ENCODE measurements around the gene GID4. TPM values are rescaled to one million over a fixed set of nuclear protein-coding genes. Genes with fewer than 3 reads are reported as not detected.
"Not testable (repeated sequence)": the region's sequence is repeated elsewhere in the genome, so short reads cannot be mapped to it uniquely, and the experiment has no call there.

The GID4 gene
- polyA plus RNA-seq: 1 to 10 TPM; 4.3 to 7.4 (median 5.0) TPM

DNA sequence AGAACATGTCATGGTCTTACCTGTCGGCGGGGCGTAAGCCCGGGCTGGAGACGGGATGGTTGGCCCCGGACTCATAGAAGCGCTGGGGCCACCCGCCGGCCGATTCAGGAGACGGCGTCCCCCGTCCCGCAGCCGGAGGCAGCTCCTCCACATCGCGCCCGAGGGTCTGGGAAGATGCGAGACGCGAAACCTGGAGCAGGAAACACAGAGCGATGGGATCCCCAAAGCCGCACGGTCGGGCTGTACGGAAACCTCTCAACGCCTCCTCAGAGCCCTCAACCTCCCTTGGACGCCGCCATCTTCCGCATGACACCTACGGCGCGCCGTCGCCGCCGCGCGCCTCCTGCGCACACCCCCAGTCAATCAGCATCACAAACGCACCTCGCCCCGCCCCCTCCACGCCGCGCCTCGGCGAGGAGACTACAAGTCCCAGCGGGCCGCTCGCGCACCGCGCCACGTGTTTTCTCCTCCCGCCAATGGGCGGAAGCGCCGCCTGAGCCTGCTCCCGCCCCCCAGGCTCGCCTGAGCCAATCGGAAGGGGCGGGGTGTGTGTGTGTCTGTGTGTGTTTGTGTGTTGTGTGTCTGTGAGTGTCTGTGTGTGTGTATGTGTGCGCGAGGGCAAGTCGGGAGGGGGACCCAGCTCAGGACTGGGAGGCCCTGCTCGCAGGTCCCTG, at the start of gene GID4, which contains the start of gene ATPAF2:
Gene GID4, plus strand, starts transcription at position 548 of the 674 bp plus-strand sequence. Its CDS starts 57 bp downstream, at position 605.
Gene ATPAF2, minus strand, starts transcription at position 308 of the 674 bp plus-strand sequence. Its CDS starts 155 bp downstream, at position 153.
- DNase-seq: peak; percentile 99
- Mint-ChIP-seq H3K4me1 (peaks cover 40 to 55% of the 10 kb centered on the region in 2 donors), H3K4me3 (peak within 1 kb of the TSS; percentile 93 to 100 (median 99)), H3K36me3 (peaks cover 0 to 4% (median 3%) of the 10 kb centered on the region in 3 donors), H3K27me3 (ENCODE audit: low read depth in 3 of 3) (peaks cover 5 to 11% (median 8%) of the 10 kb centered on the region in 3 donors), H3K9me3 (no peaks in the 10 kb centered on the region), H3K27ac (peak within 1 kb of the TSS; percentile 89 to 100 (median 97))

DNA sequence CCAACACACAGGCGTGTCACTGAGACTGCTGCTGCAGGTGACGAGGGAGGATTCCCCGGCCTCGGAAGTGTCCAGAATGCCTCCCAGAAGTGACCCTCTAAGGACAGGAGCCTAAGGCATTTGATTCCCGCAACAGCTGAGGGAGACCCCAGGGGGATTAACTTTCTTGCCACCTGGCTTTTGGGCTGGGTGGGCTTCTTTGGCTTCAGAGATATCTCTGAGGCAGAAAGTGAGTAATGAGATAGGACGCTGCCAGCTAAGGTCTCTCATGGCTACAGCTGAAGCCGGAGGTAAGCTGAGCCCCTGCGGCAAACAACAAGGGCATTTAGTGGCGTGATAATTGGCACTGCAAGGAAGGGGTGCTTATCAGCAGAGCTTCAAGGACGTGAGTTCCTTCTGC, 49.6 kb upstream of the GID4 start:
- Mint-ChIP-seq H3K4me3 (no peak overlapping the region), H3K27ac (no peak overlapping the region), H3K9me3 (no peaks in the 10 kb centered on the region), H3K27me3 (ENCODE audit: low read depth in 3 of 3) (peaks cover 0 to 2% (median 0%) of the 10 kb centered on the region in 3 donors), H3K36me3 (no peaks in the 10 kb centered on the region), H3K4me1 (no peaks in the 10 kb centered on the region)
- no peak for DNase-seq

DNA sequence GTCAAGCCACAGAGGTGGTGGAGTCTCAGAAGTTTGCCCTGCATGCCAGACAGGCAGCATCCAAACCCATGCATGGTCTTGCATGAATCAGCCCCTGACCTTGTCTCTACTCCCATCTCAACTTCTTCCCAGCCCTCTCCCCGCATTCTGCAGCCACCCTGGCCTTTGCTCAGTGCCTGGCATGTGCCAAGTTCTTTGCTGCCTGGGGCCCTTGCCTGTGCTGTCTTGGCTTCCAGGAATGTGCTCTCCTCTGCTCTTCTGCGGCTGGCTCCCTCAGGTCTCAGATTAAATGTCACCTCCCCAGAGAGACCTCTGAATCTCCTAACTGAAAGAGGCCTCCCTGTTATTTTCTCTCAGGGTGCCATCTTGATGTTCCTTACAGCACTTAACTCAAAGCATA, 48.9 kb upstream of the GID4 start:
- Mint-ChIP-seq H3K27me3 (ENCODE audit: low read depth in 3 of 3) (no peaks in the 10 kb centered on the region), H3K36me3 (no peaks in the 10 kb centered on the region), H3K4me3 (no peak overlapping the region), H3K27ac (no peak overlapping the region), H3K9me3 (no peaks in the 10 kb centered on the region), H3K4me1 (no peaks in the 10 kb centered on the region)
- DNase-seq: no peak

DNA sequence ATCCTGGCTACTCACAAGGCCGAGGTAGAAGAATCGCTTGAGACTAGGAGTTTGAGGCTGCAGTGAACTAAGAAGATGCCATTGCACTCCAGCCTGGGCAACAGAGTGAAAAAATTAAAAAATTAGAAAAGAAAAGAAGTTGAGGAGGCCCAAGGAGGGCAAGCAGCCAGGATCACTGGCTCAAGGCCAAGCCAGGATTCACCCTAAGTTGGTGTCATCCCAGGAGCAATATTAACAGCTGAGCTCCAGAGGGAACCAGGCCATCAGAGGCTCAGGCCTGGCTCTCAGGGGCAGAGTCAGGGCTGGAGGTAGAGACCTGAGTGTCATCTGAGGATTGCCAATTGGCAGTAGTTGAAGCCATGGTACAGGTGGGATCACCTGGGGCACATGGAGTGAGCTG, 45.8 kb upstream of the GID4 start:
- no peak overlapping the region for H3K4me3 Mint-ChIP-seq
- no peaks in the 10 kb centered on the region for H3K36me3 Mint-ChIP-seq
- H3K27me3 Mint-ChIP-seq (ENCODE audit: low read depth in 3 of 3): no peaks in the 10 kb centered on the region
- no peak for DNase-seq
- no peaks in the 10 kb centered on the region for H3K9me3 Mint-ChIP-seq
- H3K4me1 Mint-ChIP-seq: no peaks in the 10 kb centered on the region
- H3K27ac Mint-ChIP-seq: no peak overlapping the region

DNA sequence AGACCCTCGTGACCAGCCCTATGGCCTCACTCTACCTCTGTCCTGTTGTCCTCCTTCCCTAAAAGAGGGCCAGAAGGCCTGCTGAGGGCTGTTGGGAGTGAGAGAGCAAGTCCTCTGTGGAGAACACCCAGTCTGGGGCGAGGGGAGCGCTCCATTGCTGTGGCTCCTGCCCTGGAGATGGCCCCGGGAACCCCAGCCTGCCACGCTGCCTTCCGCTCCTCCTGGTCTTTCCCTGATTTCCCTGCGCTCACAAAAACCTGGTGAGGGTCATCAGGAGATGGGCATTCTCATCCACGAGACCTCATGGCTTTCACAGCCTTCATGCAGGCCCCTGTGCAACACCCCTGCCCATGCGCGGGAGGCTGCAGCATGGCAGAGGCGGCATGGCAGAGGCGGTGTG, 45.4 kb upstream of the GID4 start:
- DNase-seq: no peak
- no peaks in the 10 kb centered on the region for H3K9me3 Mint-ChIP-seq
- no peak overlapping the region for H3K4me3 Mint-ChIP-seq
- H3K4me1 Mint-ChIP-seq: no peaks in the 10 kb centered on the region
- no peaks in the 10 kb centered on the region for H3K36me3 Mint-ChIP-seq
- H3K27me3 Mint-ChIP-seq (ENCODE audit: low read depth in 3 of 3): no peaks in the 10 kb centered on the region
- no peak overlapping the region for H3K27ac Mint-ChIP-seq

DNA sequence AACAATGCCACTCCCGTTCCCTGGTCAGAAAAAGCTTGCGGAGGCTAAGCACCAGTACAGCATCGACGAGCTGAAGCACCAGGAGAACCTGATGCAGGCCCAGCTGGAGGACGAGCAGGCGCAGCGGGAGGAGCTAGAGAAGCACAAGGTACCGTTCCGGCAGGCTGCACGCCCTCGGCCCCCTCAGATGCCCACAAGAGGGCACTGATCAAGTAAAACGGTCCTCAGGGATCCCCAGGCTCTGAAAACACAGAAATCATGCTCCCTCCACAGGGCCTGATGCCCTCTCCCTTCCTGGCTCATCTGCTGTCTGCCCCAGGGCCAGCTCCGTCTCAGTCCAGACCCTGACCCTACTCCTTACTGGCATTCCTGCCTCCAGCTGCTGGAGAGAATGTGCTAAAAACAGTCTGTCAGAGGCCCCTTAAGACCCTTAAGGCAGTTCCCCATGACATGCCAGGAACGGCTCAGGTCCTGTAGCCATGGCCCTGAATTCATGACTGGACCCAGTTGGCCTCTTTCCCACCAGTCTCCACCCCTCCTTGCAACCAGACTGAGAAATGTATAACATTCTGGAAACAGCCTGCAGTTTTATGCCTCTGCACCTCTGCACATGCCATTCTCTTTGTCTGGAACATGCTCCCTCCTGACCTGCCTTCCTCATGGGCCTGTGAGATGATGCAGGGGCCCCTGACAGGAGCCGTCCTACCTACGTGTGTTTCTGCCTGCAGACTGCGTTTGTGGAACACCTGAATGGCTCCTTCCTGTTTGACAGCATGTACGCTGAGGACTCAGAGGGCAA, 44.7 kb upstream of the GID4 start:
- Mint-ChIP-seq H3K27ac (no peak overlapping the region), H3K27me3 (ENCODE audit: low read depth in 3 of 3) (no peaks in the 10 kb centered on the region), H3K4me1 (no peaks in the 10 kb centered on the region), H3K9me3 (no peaks in the 10 kb centered on the region), H3K4me3 (no peak overlapping the region), H3K36me3 (no peaks in the 10 kb centered on the region)
- DNase-seq: no peak

DNA sequence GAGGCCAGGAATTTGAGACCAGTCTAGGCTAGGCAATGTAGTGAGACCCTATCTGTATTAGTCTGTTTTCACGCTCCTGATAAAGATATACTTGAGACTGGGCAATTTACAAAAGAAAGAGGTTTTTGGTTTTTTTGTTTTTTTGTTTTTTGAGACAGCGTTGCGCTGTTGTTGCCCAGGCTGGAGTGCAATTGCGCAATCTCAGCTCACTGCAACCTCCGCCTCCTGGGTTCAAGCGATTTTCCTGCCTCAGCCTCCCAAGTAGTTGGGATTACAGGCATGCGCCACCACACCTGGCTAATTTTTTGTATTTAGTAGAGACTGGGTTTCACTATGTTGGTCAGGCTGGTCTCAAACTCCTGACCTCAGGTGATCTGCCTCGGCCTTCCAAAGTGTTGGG, 43.3 kb upstream of the GID4 start:
- not testable (repeated sequence) for H3K4me3 Mint-ChIP-seq; H3K27ac Mint-ChIP-seq; H3K27me3 Mint-ChIP-seq (ENCODE audit: low read depth in 3 of 3); H3K9me3 Mint-ChIP-seq; H3K4me1 Mint-ChIP-seq; H3K36me3 Mint-ChIP-seq; DNase-seq

DNA sequence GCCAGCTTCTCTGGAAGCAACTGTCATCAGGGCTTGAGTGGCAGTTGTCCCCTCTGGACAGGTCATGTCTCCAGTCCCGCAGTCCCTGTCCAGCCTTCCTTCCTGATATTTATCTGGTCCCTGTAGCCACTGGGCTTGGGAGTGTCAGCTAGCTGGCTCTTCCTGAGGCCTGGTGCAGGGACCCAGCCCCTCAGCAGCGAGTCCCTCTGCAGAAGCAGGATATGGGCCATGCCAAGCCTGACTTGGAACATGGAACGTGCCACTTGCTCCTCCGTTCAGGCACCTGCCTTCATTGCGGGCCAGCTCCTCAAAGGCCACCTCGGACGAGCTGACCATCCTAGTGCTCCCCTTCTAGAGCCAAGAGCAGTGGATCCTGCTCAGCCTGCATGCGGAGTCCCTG, 40.3 kb upstream of the GID4 start:
- DNase-seq: no peak
- Mint-ChIP-seq H3K27ac (no peak overlapping the region), H3K4me1 (no peaks in the 10 kb centered on the region), H3K27me3 (ENCODE audit: low read depth in 3 of 3) (no peaks in the 10 kb centered on the region), H3K4me3 (no peak overlapping the region), H3K9me3 (no peaks in the 10 kb centered on the region), H3K36me3 (no peaks in the 10 kb centered on the region)

DNA sequence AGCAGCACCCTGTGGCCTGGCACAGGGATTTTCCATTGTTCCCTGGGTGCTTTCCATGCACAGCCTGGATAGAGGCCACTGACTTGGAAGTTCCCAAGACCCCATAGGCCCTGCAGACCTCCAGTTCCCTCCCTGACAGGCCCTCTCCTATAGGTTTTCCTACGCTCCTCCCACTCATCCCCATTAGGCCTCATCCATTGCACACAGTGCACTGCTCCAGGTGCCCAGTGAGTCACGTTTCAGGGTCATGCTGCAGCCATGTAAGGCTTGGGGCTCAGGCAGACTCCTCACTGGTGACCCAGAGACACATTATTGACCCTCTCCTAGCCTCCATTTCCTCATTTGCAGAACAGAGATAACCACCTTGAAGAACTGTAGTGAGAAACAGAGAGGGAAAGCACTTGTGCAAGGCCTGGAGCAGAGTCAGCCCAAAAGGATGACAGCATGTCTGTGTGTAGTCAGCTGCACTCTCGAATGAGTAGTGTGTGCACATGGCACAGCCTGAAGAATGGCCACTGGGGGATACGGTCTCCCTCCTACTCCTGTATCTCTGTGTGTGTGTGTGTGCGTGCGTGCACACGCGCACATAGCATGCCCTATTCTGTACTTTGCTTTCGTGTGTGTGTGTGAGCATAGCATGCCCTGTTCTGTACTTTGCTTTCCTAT, 39.7 kb upstream of the GID4 start:
- no peak overlapping the region for H3K4me3 Mint-ChIP-seq
- no peak for DNase-seq
- H3K36me3 Mint-ChIP-seq: no peaks in the 10 kb centered on the region
- no peaks in the 10 kb centered on the region for H3K9me3 Mint-ChIP-seq
- H3K27ac Mint-ChIP-seq: peak overlapping the region in 1 of 6 donors; percentile 37
- H3K27me3 Mint-ChIP-seq (ENCODE audit: low read depth in 3 of 3): no peaks in the 10 kb centered on the region
- H3K4me1 Mint-ChIP-seq: no peaks in the 10 kb centered on the region

DNA sequence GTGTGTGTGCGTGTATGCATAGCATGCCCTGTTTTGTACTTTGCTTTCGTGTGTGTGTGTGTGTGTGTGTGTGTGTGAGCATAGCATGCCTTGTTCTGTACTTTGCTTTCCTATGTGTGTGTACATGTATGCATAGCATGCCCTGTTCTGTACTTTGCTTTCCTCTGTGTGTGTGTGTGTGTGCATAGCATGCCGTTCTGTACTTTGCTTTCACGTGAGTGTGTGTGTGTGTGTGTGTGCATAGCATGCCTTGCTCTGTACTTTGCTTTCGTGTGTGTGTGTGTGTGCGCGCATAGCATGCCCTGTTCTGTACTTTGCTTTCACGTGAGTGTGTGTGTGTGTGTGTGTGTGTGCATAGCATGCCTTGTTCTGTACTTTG, 39.2 kb upstream of the GID4 start:
- peak overlapping the region in 1 of 6 donors; percentile 37 for H3K27ac Mint-ChIP-seq
- no peaks in the 10 kb centered on the region for H3K9me3 Mint-ChIP-seq
- H3K27me3 Mint-ChIP-seq (ENCODE audit: low read depth in 3 of 3): no peaks in the 10 kb centered on the region
- no peaks in the 10 kb centered on the region for H3K4me1 Mint-ChIP-seq
- H3K36me3 Mint-ChIP-seq: no peaks in the 10 kb centered on the region
- no peak overlapping the region for H3K4me3 Mint-ChIP-seq
- DNase-seq: no peak

DNA sequence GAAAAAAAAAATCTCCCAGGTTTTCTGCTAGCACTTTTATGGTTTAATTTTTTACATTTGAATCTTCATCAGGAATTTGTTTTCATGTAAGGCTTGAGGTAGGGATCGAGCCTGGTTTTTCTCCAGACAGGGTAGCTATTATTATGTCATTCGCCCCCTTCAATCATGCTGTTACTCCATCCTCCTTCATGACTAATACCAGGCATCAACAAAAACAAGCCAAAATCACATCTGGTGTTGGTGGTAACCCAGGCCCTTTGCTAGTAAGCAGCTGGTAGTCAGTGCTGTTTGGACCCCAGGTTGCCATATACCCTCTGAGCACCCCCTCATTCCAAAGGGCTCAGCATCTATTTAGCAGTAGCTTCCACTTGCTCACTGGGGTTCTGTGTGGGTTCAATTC, 37.0 kb upstream of the GID4 start:
- Mint-ChIP-seq H3K4me1 (no peaks in the 10 kb centered on the region), H3K36me3 (peaks cover 0 to 8% (median 4%) of the 10 kb centered on the region in 3 donors), H3K27me3 (ENCODE audit: low read depth in 3 of 3) (no peaks in the 10 kb centered on the region), H3K27ac (no peak overlapping the region), H3K4me3 (no peak overlapping the region), H3K9me3 (no peaks in the 10 kb centered on the region)
- no peak for DNase-seq

DNA sequence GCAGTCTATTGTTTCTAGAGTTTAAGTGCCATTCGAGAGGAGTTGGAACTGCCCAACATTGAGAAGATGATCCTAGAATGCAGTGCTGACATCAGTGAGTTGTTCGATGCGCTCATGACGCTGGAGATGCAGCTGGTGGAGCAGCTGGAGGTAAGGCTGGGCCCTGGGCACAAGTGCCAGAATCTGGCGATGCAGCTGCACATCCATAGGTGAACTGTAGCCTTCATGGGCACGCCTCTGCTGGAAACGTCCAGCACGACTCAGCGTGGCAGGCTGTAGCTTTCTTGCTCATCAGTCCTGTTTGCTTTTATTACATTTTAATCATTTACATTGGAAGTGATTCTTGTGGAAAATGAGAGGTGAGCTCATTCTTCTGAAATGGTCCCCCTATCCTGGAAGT, 34.9 kb upstream of the GID4 start:
- DNase-seq: no peak
- Mint-ChIP-seq H3K27me3 (ENCODE audit: low read depth in 3 of 3) (peaks cover 0 to 2% (median 0%) of the 10 kb centered on the region in 3 donors), H3K36me3 (peaks cover 3 to 14% (median 4%) of the 10 kb centered on the region in 3 donors), H3K4me3 (no peak overlapping the region), H3K4me1 (no peaks in the 10 kb centered on the region), H3K27ac (no peak overlapping the region), H3K9me3 (no peaks in the 10 kb centered on the region)

DNA sequence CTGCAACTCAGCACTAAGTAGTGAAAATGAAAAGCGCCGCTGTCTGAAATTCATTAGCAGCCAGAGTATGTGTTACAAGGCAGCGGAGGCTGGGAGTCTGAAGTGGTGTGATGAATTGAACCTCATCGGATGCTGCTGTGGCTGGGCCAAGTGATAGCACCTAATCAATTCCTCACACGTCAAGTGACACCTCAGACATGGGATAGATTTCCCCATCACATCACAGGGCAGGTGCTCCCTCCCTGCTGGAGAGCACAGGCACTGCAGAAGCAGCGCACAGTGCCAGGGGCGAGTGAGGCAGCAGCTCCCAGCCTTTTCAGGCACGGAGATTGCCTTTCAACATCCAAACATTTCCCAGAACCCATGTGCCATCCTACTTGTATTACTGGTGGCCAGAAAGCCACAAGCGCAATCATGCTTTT, 34.3 kb upstream of the GID4 start:
- no peaks in the 10 kb centered on the region for H3K9me3 Mint-ChIP-seq
- H3K27ac Mint-ChIP-seq: no peak overlapping the region
- H3K4me3 Mint-ChIP-seq: no peak overlapping the region
- no peaks in the 10 kb centered on the region for H3K4me1 Mint-ChIP-seq
- H3K27me3 Mint-ChIP-seq (ENCODE audit: low read depth in 3 of 3): peaks cover 0 to 4% (median 0%) of the 10 kb centered on the region in 3 donors
- no peak for DNase-seq
- peaks cover 3 to 14% (median 4%) of the 10 kb centered on the region in 3 donors for H3K36me3 Mint-ChIP-seq

DNA sequence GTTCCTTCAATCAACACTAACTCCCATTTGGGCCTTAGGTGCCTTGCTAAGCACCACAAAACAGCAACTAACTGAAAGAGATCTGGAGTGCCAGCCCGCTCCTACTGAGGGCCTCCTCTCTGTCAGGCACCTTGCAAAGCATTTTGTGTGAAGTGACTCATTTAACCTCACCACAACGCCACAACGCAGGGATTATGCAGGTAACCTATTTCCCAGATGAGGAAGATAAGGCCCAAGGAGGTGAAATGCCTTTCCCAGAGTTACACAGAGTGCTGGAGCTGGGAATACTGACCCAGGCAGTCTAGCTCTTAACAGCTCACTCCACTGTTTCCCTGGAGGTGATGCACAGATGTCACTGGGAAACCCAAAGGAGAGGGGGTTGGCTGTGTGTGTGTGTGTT, 33.7 kb upstream of the GID4 start:
- no peak overlapping the region for H3K4me3 Mint-ChIP-seq
- H3K9me3 Mint-ChIP-seq: no peaks in the 10 kb centered on the region
- H3K4me1 Mint-ChIP-seq: no peaks in the 10 kb centered on the region
- H3K27ac Mint-ChIP-seq: peak overlapping the region in 2 of 6 donors; percentile 4 to 37
- DNase-seq: no peak
- peaks cover 3 to 18% (median 4%) of the 10 kb centered on the region in 3 donors for H3K36me3 Mint-ChIP-seq
- peaks cover 0 to 4% (median 0%) of the 10 kb centered on the region in 3 donors for H3K27me3 Mint-ChIP-seq (ENCODE audit: low read depth in 3 of 3)

Measured in immature natural killer cell (primary cell).